Heart left ventricle (tissue), 16 donors: ENCODE results near the gene NDST1. TPM values are rescaled to one million over a fixed set of nuclear protein-coding genes. Genes with fewer than 3 reads are reported as not detected.

Source experiments
- ATAC-seq, 4 donors: fragments of 200-7000 bp; cut with Tn5 transposase; one replicate each; pipeline ENCODE4 v1.9.1; 2020 to 2022; ENCODE audit warnings: moderate library complexity in 4 of 4, mild to moderate bottlenecking in 3 of 4, moderate number of reproducible peaks in 1 of 4
- DNase-seq, 5 donors: peaks; one replicate each; pipeline ENCODE4 v3.0.0-alpha.2; 2020
- H3K27ac ChIP-seq, 12 donors: fragments of 200-600 bp; sonication (generic) in 4 of 12; one replicate each; pipeline versions ENCODE4 v1.5.0 to v1.8.0; 2016 to 2022; ENCODE audit warnings: mild to moderate bottlenecking in 2 of 12
- H3K27me3 ChIP-seq, 9 donors: fragments of 200-600 bp; sonication (generic) in 2 of 9; one replicate each; pipeline versions ENCODE4 v1.5.1 to v1.8.0; 2016 to 2022; ENCODE audit warnings: mild to moderate bottlenecking in 3 of 9
- H3K36me3 ChIP-seq, 9 donors: fragments of 200-600 bp; sonication (generic) in 2 of 9; one replicate each; pipeline versions ENCODE4 v1.5.0 to v1.8.0; 2018 to 2022; ENCODE audit warnings: mild to moderate bottlenecking in 2 of 9
- H3K4me1 ChIP-seq, 12 donors: fragments of 200-600 bp; sonication (generic) in 4 of 12; one replicate each; pipeline versions ENCODE4 v1.5.0 to v1.8.0; 2016 to 2022; ENCODE audit warnings: mild to moderate bottlenecking in 3 of 12
- H3K4me3 ChIP-seq, 12 donors: fragments of 200-600 bp; sonication (generic) in 4 of 12; one replicate each; pipeline versions ENCODE4 v1.5.0 to v1.8.0; 2017 to 2022; ENCODE audit warnings: mild to moderate bottlenecking in 9 of 12, moderate library complexity in 4 of 12
- H3K9me3 ChIP-seq, 12 donors: fragments of 200-600 bp; sonication (generic) in 4 of 12; one replicate each; pipeline versions ENCODE4 v1.5.0 to v1.8.0; 2016 to 2022; ENCODE audit warnings: mild to moderate bottlenecking in 1 of 12
- POLR2A ChIP-seq, 2 donors: fragments of 450-650 bp; IDR thresholded peaks; one replicate each; pipeline ENCODE4 v1.6.1; 2017; ENCODE audit warnings: antibody characterized with exemption in 2 of 2, mild to moderate bottlenecking in 2 of 2, moderate library complexity in 2 of 2
- WGBS, 4 donors: extraction: QIAGEN DNeasy Blood & Tissue Kit in 2 of 4; methylation state at CpG; one replicate each; pipeline versions ENCODE4 v1.1.5 to v1.1.7; 2013 to 2018; 5-methylcytosine and 5-hydroxymethylcytosine counted together
- intact Hi-C, 10 donors: fragments of 100-400 bp; cut with DNase I; formaldehyde crosslinking; loops; one replicate each; pipeline versions ENCODE4 v1.11.1 to v1.14.2; 2022
- polyA plus RNA-seq, 2 donors: library from polyadenylated mRNA; stranded (reverse); fragments of 200-250 nt; gene quantifications; one replicate each; pipeline ENCODE4 v1.2.3, GENCODE V29; 2013
- total RNA-seq, 9 donors: library from RNA; depleted of rRNA in 2 of 9; stranded (reverse); fragments of >200 nt in 2 of 9; fragmentation: NEBNext Ultra II Directional in 3 of 9; extraction: Animal tissue kit (Norgen Biotek cat#: 25700) in 3 of 9; gene quantifications; one replicate each; pipeline versions ENCODE4 v1.1.0 to v1.2.4, GENCODE V29; 2016 to 2023
- TF ChIP-seq, protein P1 (sequence below), 12 donors: fragments of 200-600 bp; sonication (generic) in 4 of 12; IDR thresholded peaks; one replicate each; pipeline versions ENCODE4 v1.5.0 to v1.8.0; 2018 to 2022; ENCODE audit warnings: antibody characterized with exemption in 12 of 12, mild to moderate bottlenecking in 5 of 12
- donor health status: ischemic (EF 13 %, LVEDD 7.1; RV severe dilation, severe dysfunction).
- donor health status: healthy with polysubstance abuse.
- donor health status: DM: no; HTN: yes; CAD: no.
- donor health status: DM: no; HTN: no; CAD: no.
- donor health status: ischemic (EF 25% LVEDD 6.9; RV normal size, moderate dysfunction).
- donor health status: ischemic (EF 25% LVEDD 5.7; RV mildly dilated, moderate dysfunction).
- donor health status: healthy.
- donor health status: DM: yes; HTN: yes; CAD: no.
- donor health status: ischemic (EF 35%, LVEDD 5.7; RV mildly dilated, moderate dysfunction).
- donor health status: nonischemic (EF 11% LVEDD 7.7; RV severe dilation, severe dysfunction).
- donor health status: DM: yes; HTN: yes; CAD: no.
- donor health status: PGD.
- donor health status: ischemic (EF 29% LVEDD 5.4; RV normal size, mild dysfunction).
- donor health status: nonischemic (EF 23%, LVEDD 6.1; RV moderate dilation, normal function).

The NDST1 gene
- total and polyA plus RNA-seq, 11 donors: 32.1 to 156 (median 68.5) TPM

DNA sequence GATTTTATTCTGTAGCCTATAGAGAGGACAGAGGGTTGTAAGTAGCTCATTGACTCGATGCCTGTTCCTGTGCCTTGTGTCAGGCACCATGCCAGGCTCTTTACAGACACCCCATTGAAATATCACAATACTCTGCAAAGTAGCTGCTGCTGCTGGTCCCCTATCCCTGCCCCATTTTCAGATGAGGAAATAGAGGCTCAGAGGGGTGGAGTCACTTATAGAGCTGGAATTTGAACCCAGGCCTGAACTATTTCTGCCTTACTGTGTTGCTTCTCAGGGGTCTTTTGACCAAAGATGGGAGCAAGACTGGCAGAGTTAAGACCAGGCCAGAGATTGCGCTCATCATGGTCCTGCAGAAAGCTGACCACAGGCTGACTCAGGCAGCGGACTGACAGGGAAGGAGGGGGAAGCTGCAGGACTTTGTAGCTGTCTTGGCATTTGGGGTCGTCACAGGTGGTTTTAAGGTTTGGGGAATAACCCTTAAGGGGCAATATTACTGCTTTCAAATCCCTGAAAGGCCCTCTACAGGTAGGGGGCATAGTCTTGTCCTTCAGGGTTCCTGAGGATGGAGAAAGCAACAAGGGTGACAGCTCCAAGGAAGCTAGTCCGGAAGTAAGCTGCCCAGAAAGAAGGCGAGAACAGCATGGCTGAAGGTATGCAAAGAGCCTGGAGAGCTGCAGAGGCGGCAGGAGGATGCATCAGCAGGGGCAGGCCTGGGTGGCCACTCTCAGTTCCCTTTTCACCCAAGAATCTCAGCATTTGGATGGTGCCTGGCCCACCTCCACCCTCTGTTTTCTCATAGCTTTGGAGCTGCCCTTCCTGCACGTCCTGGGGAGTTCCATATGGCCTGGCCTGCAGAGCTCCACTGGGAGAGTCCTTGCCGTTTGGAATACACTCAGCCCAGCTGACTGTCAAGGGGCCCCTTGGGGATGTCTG is 18.3 kb upstream of the NDST1 start:
- DNase-seq (peak in 1 of 5 donors; percentile 64), ATAC-seq (no peak)
- Histone ChIP-seq H3K27ac (peak overlapping the region; percentile 94 to 100 (median 97)), H3K4me1 (peaks cover 34 to 77% (median 68%) of the 10 kb centered on the region in 12 donors), H3K36me3 (peaks cover 0 to 9% (median 3%) of the 10 kb centered on the region in 9 donors), H3K27me3 (no peaks in the 10 kb centered on the region), H3K9me3 (no peaks in the 10 kb centered on the region), H3K4me3 (peak overlapping the region in 7 of 12 donors; percentile 4 to 100 (median 93))
- no peak for TF ChIP-seq POLR2A (IDR thresholded peaks at IDR 0.05)
- intact Hi-C loops: loop anchor here in 8 of 10 donors (2.0 to 10.0 kb wide), 5 partner anchors 33 to 55 kb away; no protein-coding TSS in a partner anchor
- WGBS, 4 donors: 30 to 42% (median 38%) methylated on average over 9 of the region's 9 CpGs

DNA sequence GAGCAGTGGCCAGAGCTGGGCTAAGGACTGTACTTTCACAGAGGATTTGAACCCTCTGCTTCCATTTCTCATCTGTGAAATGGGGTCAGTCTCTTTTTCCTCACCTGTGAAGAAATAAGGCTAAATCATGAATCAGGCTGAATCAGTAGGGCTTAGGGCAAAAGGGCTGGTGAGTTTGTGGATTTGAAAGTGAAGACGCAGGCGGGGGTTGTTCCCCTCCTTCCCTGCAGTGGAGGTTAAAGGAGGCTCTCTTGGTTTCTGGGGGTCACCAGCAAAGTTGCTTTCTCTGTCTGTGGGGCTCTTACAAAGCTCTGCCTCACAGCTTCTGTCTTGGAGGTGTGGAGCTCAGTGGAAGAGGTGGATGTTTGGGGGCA is 17.6 kb upstream of the NDST1 start:
- Histone ChIP-seq H3K9me3 (no peaks in the 10 kb centered on the region), H3K4me1 (peaks cover 34 to 75% (median 67%) of the 10 kb centered on the region in 12 donors), H3K27me3 (no peaks in the 10 kb centered on the region), H3K4me3 (peak overlapping the region in 1 of 12 donors; percentile 22), H3K27ac (peak overlapping the region; percentile 24 to 100 (median 97)), H3K36me3 (peaks cover 0 to 14% (median 4%) of the 10 kb centered on the region in 9 donors)
- intact Hi-C loops: no loop called here
- TF ChIP-seq, protein P1, sequence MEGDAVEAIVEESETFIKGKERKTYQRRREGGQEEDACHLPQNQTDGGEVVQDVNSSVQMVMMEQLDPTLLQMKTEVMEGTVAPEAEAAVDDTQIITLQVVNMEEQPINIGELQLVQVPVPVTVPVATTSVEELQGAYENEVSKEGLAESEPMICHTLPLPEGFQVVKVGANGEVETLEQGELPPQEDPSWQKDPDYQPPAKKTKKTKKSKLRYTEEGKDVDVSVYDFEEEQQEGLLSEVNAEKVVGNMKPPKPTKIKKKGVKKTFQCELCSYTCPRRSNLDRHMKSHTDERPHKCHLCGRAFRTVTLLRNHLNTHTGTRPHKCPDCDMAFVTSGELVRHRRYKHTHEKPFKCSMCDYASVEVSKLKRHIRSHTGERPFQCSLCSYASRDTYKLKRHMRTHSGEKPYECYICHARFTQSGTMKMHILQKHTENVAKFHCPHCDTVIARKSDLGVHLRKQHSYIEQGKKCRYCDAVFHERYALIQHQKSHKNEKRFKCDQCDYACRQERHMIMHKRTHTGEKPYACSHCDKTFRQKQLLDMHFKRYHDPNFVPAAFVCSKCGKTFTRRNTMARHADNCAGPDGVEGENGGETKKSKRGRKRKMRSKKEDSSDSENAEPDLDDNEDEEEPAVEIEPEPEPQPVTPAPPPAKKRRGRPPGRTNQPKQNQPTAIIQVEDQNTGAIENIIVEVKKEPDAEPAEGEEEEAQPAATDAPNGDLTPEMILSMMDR (IDR thresholded peaks at IDR 0.05): no peak
- no peak for TF ChIP-seq POLR2A (IDR thresholded peaks at IDR 0.05)
- DNase-seq: no peak
- ATAC-seq: no peak
- 75 to 86% (median 84%) methylated on average over 2 of the region's 2 CpGs for WGBS, 4 donors

DNA sequence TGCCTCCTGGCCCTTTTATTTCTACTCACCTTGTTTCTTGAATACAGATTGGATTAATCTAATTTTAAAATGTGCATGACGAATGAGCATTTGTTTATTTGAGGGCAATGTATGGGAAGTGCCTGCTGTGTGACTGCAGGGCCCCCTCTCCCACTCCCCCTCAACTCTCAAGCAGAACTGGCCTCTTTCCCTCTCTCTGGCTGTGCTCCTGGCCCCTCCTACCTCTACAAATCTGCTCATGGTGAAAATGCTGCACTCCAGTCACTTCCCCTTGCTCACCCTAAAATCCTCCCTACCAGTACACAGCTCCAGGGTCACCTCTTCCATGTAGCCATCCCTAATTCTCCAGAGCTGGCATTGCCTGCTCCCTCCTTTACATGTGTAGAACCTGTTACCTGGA is 17.2 kb upstream of the NDST1 start:
- intact Hi-C loops: no loop called here

GRCh38 chr5:150491876-150492275 is 16.1 kb upstream of the NDST1 start:
- no peak for TF ChIP-seq POLR2A (IDR thresholded peaks at IDR 0.05)
- TF ChIP-seq, protein P1 (IDR thresholded peaks at IDR 0.05): no peak
- Histone ChIP-seq H3K27ac (peak overlapping the region in 11 of 12 donors; percentile 17 to 100 (median 97)), H3K4me3 (no peak overlapping the region), H3K4me1 (peaks cover 34 to 80% (median 72%) of the 10 kb centered on the region in 12 donors), H3K36me3 (peaks cover 0 to 18% (median 4%) of the 10 kb centered on the region in 9 donors), H3K27me3 (no peaks in the 10 kb centered on the region), H3K9me3 (no peaks in the 10 kb centered on the region)
- intact Hi-C loops: no loop called here
- no peak for ATAC-seq
- no peak for DNase-seq
- 45 to 73% (median 62%) methylated on average over 4 of the region's 4 CpGs for WGBS, 4 donors

More for the DNA sequence above, 17.2 kb upstream of the NDST1 start:
- peaks cover 34 to 72% (median 65%) of the 10 kb centered on the region in 12 donors for H3K4me1 ChIP-seq
- H3K36me3 ChIP-seq: peaks cover 0 to 16% (median 4%) of the 10 kb centered on the region in 9 donors
- H3K4me3 ChIP-seq: no peak overlapping the region
- TF ChIP-seq, protein P1 (IDR thresholded peaks at IDR 0.05): no peak
- TF ChIP-seq POLR2A (IDR thresholded peaks at IDR 0.05): no peak
- no peak for ATAC-seq
- no peaks in the 10 kb centered on the region for H3K27me3 ChIP-seq
- no peaks in the 10 kb centered on the region for H3K9me3 ChIP-seq
- no peak for DNase-seq
- 26 to 64% (median 30%) methylated on average over 1 of the region's 1 CpG for WGBS, 4 donors
- peak overlapping the region; percentile 24 to 100 (median 97) for H3K27ac ChIP-seq
